Naive thymus-derived CD8-positive, alpha-beta T cell (primary cell): Measurements from ENCODE around the gene MYOD1. TPM values are rescaled to one million over a fixed set of nuclear protein-coding genes. Genes with fewer than 3 reads are reported as not detected.

Experiments used
- polyA plus RNA-seq, 3 donors: library from polyadenylated mRNA; unstranded; fragments of 300-500 nt; fragmentation: Illumina TruSeq; gene quantifications; one replicate each; pipeline ENCODE4 v1.2.3, GENCODE V29; 2021
- total RNA-seq, 8 experiments: library from RNA in 2 of 8; stranded (reverse) in 2 of 8; gene quantifications; one replicate each; pipeline ENCODE4 v1.2.3 and lab custom pipeline; 2021 to 2026

Gene MYOD1
- total and polyA plus RNA-seq, 5 experiments from 2014 or later = not detected

Other genes starting within 250 kb of the MYOD1 start
- not detected for gene ABCC8, start 242.7 kb upstream of the MYOD1 start, total RNA-seq
- not detected for gene ABCC8, start 242.7 kb upstream of the MYOD1 start, polyA plus RNA-seq
- not detected for gene USH1C, start 175.2 kb upstream of the MYOD1 start, total RNA-seq
- not detected for gene USH1C, start 175.2 kb upstream of the MYOD1 start, polyA plus RNA-seq
- not detected for gene OTOG, start 172.3 kb upstream of the MYOD1 start, total RNA-seq
- not detected for gene OTOG, start 172.3 kb upstream of the MYOD1 start, polyA plus RNA-seq
- gene KCNC1, start 15.2 kb downstream of the MYOD1 start, total RNA-seq = not detected
- gene KCNC1, start 15.2 kb downstream of the MYOD1 start, polyA plus RNA-seq = under 1 TPM in 1 of 3 donors, not detected in 2; 0.60 TPM